Tibial artery (tissue), 4 donors: ENCODE measurements around the gene GPRIN2.

ENCODE experiments used
- DNase-seq, 2 donors: peaks; one replicate each; pipeline ENCODE4 v3.0.0-alpha.2; 2019
- H3K27ac ChIP-seq, 2 donors: fragments of 200-600 bp; sonication (generic) in 1 of 2; 1 replicate in 1 of 2; 2 replicates in 1 of 2; pipeline ENCODE4 v1.5.1; 2018 to 2019; ENCODE audit warnings: mild to moderate bottlenecking in 1 of 2
- H3K27me3 ChIP-seq, 2 donors: fragments of 200-600 bp; sonication (generic) in 1 of 2; one replicate each; pipeline versions ENCODE4 v1.5.1 to v1.6.0; 2016 to 2019
- H3K36me3 ChIP-seq, 3 donors: fragments of 200-600 bp; sonication (generic) in 2 of 3; one replicate each; pipeline ENCODE4 v1.5.1; 2016 to 2019; ENCODE audit warnings: mild to moderate bottlenecking in 2 of 3
- H3K4me1 ChIP-seq, 4 donors: fragments of 200-600 bp; sonication (generic) in 2 of 4; 1 replicate in 3 of 4; 2 replicates in 1 of 4; pipeline ENCODE4 v1.5.1; 2016 to 2019
- H3K4me3 ChIP-seq, 2 donors: fragments of 200-600 bp; sonication (generic) in 1 of 2; 1 replicate in 1 of 2; 2 replicates in 1 of 2; pipeline ENCODE4 v1.5.1; 2018 to 2019; ENCODE audit warnings: mild to moderate bottlenecking in 2 of 2
- H3K9me3 ChIP-seq, 3 donors: fragments of 200-600 bp; sonication (generic) in 1 of 3; one replicate each; pipeline ENCODE4 v1.5.1; 2016 to 2019
- intact Hi-C: fragments of 100-400 bp; cut with DNase I; formaldehyde crosslinking; loops from one replicate; pipeline ENCODE4 v1.15.0; 2023; ENCODE audit warnings: low total_unique reads
- TF ChIP-seq, protein P1 (sequence below), 2 experiments: fragments of 200-600 bp in 1 of 2; fragments of 450-650 bp in 1 of 2; IDR thresholded peaks; one replicate each; pipeline ENCODE4 v1.5.1; 2017 to 2019; ENCODE audit warnings: antibody characterized with exemption in 2 of 2, mild to moderate bottlenecking in 1 of 2, moderate library complexity in 1 of 2

The GPRIN2 gene

DNA sequence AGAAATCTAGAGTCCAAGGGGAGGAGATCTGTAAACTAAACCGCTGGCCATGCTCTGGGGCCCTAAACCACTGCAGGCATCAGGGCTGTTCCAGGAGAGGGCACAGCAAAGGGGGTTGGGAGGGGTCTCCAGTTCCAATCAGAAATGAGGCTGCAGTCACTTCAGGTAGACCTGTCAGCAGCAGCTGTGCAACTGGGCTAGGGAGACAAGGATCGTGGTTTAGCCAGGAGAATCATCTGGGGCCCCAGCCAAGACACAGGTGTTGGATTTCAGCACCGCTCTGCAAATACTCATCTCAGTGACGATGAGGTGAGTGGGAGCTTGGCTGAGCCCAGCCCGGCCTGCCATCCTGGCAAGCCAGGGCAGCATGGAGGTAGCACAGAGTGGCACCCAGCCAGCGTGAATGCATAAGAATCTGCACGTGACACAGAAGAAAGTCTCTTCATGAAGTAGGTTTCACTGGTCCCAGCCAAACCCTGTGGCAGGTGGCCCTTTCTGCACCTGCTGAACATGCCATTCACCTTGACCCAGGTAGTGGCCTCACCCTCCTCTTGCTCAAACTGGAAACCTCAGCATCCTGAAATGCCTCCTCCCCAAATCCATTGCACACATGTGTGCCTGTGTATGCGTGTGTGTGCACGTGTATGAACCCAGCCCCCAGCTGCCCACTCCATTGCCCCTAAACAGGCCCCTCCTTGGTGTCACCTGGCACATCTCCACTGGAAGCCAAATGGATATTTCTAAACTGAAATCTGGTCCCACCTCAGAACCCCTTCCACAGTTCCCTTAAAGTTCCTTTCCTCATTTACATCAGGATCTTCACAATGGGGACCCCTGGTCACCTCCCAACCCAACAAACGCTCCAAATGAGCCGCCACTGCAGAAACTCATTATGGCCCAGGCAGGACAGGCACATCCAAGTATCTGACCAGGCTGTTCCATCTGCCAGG, 9.6 kb downstream of the GPRIN2 start:
- Histone ChIP-seq H3K9me3 (no peaks in the 10 kb centered on the region), H3K4me3 (no peak overlapping the region), H3K27ac (no peak overlapping the region), H3K4me1 (peaks cover 0 to 10% (median 4%) of the 10 kb centered on the region in 4 donors), H3K36me3 (no peaks in the 10 kb centered on the region), H3K27me3 (no peaks in the 10 kb centered on the region)
- intact Hi-C loops: no loop called here
- peak; percentile 20 to 66 for DNase-seq
- TF ChIP-seq, protein P1, sequence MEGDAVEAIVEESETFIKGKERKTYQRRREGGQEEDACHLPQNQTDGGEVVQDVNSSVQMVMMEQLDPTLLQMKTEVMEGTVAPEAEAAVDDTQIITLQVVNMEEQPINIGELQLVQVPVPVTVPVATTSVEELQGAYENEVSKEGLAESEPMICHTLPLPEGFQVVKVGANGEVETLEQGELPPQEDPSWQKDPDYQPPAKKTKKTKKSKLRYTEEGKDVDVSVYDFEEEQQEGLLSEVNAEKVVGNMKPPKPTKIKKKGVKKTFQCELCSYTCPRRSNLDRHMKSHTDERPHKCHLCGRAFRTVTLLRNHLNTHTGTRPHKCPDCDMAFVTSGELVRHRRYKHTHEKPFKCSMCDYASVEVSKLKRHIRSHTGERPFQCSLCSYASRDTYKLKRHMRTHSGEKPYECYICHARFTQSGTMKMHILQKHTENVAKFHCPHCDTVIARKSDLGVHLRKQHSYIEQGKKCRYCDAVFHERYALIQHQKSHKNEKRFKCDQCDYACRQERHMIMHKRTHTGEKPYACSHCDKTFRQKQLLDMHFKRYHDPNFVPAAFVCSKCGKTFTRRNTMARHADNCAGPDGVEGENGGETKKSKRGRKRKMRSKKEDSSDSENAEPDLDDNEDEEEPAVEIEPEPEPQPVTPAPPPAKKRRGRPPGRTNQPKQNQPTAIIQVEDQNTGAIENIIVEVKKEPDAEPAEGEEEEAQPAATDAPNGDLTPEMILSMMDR (IDR thresholded peaks at IDR 0.05): no peak

DNA sequence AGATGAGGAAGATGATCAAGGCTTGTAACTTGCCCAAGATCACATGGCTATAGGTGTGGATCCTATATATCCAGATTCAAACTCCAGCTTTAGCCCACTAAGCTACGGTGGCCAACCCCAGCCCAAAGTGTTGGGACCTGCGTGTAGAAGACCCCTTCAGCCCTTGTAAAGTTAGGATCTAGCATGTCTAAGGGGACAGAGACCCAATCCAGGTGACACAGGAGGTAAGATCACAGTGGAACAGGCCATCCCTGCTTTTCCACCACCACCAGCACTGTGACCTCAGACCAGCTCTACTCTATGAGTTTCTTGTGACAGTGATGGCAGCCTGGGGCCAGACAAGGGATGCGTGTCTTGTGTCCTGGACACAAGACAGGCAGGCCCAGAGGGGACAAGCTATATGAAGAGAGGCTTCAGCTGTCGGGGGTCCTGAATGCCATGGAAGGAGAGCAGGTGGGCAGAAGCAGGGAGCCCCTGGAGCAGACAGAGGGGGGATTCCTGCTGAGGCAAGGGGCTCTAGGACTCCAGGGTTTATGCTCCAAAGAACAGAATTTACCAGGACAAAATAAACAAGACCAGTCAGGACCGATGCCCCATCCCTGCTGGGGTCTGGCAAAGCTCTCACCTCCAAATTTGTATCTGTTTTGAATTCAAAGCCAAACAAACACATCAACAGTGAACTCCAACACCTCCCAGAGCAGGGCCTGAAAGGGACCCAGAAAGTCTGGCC, 10.4 kb downstream of the GPRIN2 start:
- Histone ChIP-seq H3K27me3 (no peaks in the 10 kb centered on the region), H3K4me3 (no peak overlapping the region), H3K27ac (no peak overlapping the region), H3K36me3 (no peaks in the 10 kb centered on the region), H3K4me1 (peaks cover 0 to 15% (median 7%) of the 10 kb centered on the region in 4 donors), H3K9me3 (no peaks in the 10 kb centered on the region)
- DNase-seq: peak in 1 of 2 donors; percentile 20
- intact Hi-C loops: no loop called here
- TF ChIP-seq, protein P1 (IDR thresholded peaks at IDR 0.05): no peak

DNA sequence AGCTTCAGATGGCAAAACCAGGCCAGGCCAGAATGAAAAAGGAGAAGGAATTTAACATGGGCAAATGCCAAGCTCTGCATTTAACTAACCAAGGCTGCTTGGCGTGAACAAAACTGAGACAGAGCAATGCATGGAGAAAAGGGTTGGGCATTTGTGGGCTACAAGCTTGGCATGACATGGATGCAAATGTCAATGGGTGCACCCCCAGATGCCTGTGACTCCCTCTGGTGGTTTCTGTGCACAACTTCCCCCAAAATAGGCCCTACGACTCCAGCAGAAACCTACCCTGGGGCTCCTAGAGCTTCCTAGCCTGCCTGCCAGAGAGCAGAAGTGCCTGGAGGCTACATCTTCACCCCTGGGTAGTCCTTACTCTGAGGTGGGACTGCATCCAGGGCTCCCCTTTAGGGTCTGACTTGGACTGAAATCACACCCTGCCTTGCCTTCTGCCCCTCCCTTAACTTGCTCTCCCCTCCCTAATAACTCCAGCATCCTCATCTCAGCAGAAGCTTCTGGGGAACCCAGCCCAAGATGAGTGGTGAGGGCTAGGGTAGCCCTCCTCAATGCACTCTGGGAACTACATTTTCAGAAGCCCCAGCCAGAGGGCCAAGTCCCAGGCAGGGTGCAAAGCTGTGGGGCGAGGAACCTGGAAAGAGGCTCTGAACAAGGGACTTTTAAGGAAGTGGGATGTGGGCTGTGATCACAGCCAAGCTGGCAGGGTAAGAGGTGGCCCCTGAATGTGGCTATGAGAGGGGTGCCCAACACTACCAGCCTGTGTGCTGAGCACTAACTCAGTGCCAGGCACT, 11.3 kb downstream of the GPRIN2 start:
- intact Hi-C loops: no loop called here
- DNase-seq: peak; percentile 16 to 64
- no peaks in the 10 kb centered on the region for H3K27me3 ChIP-seq
- H3K36me3 ChIP-seq: no peaks in the 10 kb centered on the region
- TF ChIP-seq, protein P1 (IDR thresholded peaks at IDR 0.05): no peak
- no peak overlapping the region for H3K27ac ChIP-seq
- no peak overlapping the region for H3K4me3 ChIP-seq
- no peaks in the 10 kb centered on the region for H3K9me3 ChIP-seq
- H3K4me1 ChIP-seq: peaks cover 0 to 24% (median 13%) of the 10 kb centered on the region in 4 donors

DNA sequence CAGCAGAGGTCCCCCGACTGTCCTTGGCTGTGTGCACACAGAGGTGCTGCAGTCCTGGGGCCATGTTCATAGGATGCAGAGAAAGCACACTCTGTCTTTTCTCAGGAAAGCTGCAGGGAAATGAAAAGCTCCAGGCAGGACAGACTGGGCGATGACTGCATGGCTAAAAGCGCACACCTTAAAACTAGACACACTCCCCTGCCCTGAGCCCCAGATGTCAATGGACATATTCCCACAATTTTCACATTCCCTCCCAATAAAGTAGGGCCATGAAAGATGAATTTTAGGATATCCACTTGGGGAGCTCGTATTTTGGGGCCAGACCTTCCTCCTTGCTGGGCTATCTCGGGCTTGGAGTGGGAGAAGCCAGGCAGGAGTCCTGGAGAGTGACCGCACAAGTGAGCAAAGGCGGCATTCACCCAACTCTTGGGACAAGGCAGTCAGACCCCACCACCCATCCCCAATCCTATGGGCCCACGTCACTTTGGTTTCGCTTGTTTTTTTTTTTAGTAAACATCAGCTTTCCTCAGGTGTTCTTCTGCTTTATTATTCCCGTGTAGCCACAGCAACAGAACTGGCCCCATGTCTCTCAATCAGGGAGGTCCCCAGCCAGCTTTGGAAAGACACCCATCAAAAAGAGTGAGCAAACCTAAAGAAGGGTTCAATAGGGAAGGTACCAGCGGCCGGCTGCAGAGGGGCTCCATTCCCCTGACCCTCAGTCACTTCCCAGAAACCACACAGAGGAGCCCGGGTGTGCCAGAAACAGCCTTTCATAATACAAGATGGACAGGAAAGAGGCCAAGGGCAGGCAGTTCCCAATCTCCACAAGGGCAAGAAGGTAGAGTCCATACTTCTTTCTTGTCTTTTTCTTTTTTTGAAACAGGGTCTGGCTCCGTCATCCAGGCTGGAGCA, 12.7 kb downstream of the GPRIN2 start:
- Histone ChIP-seq H3K4me1 (peaks cover 0 to 38% (median 20%) of the 10 kb centered on the region in 4 donors), H3K27ac (no peak overlapping the region), H3K36me3 (no peaks in the 10 kb centered on the region), H3K4me3 (no peak overlapping the region), H3K9me3 (no peaks in the 10 kb centered on the region), H3K27me3 (no peaks in the 10 kb centered on the region)
- peak in 1 of 2 donors; percentile 18 for DNase-seq
- TF ChIP-seq, protein P1 (IDR thresholded peaks at IDR 0.05): no peak
- intact Hi-C loops: no loop called here
